RWPE1 (cell line): ENCODE data around the gene SLC44A5.
"Not testable (repeated sequence)": the region's sequence is repeated elsewhere in the genome, so short reads cannot be mapped to it uniquely, and the experiment has no call there.

Source experiments
- CTCF ChIA-PET: fragments of 350-600 bp; sonication (Branson Sonifier 250); formaldehyde crosslinking; extraction: SDS; loops from one replicate; lab custom pipeline; 2021; lab: Yijun Ruan, JAX
- POLR2A ChIA-PET: fragments of 400-600 bp; formaldehyde crosslinking; extraction: SDS; loops from one replicate; lab custom pipeline; 2020; ENCODE audit warnings: antibody characterized with exemption; ENCODE audit not compliant: low non-redundant PET; lab: Yijun Ruan, JAX
- DNase-seq: peaks from one replicate; pipeline ENCODE4 v3.0.0; 2012; ENCODE audit warnings: low spot score
- H3K27ac ChIP-seq: fragments of 450-650 bp; 2 replicates; pipeline ENCODE4 v1.5.1; 2017
- CTCF ChIP-seq: fragments of 450-650 bp; conservative IDR thresholded peaks from 2 replicates; pipeline ENCODE4 v1.5.1; 2017; ENCODE audit warnings: low read depth, mild to moderate bottlenecking

SLC44A5 gene

GRCh38 chr1:75502776-75503175 is 108.1 kb downstream of the SLC44A5 start:
- ChIA-PET CTCF (no interaction called here), POLR2A (no interaction called here)
- H3K27ac ChIP-seq: no peak overlapping the region
- no peak for TF ChIP-seq CTCF
- DNase-seq: no peak

- CTCF ChIA-PET: no interaction called here
- no peak for TF ChIP-seq CTCF
- H3K27ac ChIP-seq: no peak overlapping the region
- POLR2A ChIA-PET: no interaction called here
- DNase-seq: no peak
Measured at GRCh38 chr1:75501577-75502295, 109.2 kb downstream of the SLC44A5 start.

- ChIA-PET POLR2A (no interaction called here), CTCF (no interaction called here)
- no peak overlapping the region for H3K27ac ChIP-seq
- no peak for DNase-seq
- no peak for TF ChIP-seq CTCF
Measured at GRCh38 chr1:75492011-75492410, 118.9 kb downstream of the SLC44A5 start.

GRCh38 chr1:75487399-75487798 is 123.5 kb downstream of the SLC44A5 start:
- POLR2A ChIA-PET: no interaction called here
- CTCF ChIA-PET: interaction anchor here (0.7 kb wide), 1 partner anchor 1065 kb away, joined by 3 read pairs; no protein-coding TSS in a partner anchor
- no peak for DNase-seq
- no peak overlapping the region for H3K27ac ChIP-seq
- no peak for TF ChIP-seq CTCF

- CTCF ChIA-PET: no interaction called here
- no peak for DNase-seq
- POLR2A ChIA-PET: no interaction called here
- TF ChIP-seq CTCF: no peak
- H3K27ac ChIP-seq: no peak overlapping the region
Measured at GRCh38 chr1:75484789-75485188, 126.1 kb downstream of the SLC44A5 start.

GRCh38 chr1:75482951-75483350 is 128.0 kb downstream of the SLC44A5 start:
- no peak for TF ChIP-seq CTCF
- CTCF ChIA-PET: interaction anchor here (0.7 kb wide), 1 partner anchor 24 kb away, joined by 4 read pairs; no protein-coding TSS in a partner anchor
- POLR2A ChIA-PET: no interaction called here
- no peak for DNase-seq
- no peak overlapping the region for H3K27ac ChIP-seq

- H3K27ac ChIP-seq, POLR2A ChIA-PET, DNase-seq, CTCF ChIA-PET: not testable (repeated sequence)
Measured at GRCh38 chr1:75476486-75476885, 134.4 kb downstream of the SLC44A5 start.
